Panc1 (cell line): ENCODE data around the gene WDFY3. TPM values are rescaled to one million over a fixed set of nuclear protein-coding genes. Genes with fewer than 3 reads are reported as not detected.
"Not testable (repeated sequence)": the region's sequence is repeated elsewhere in the genome, so short reads cannot be mapped to it uniquely, and the experiment has no call there.

Experiments
- ATAC-seq: fragments of 200-7000 bp; cut with Tn5 transposase; 2 replicates; pipeline ENCODE4 v1.9.1; 2020; ENCODE audit warnings: mild to moderate bottlenecking, moderate library complexity
- BruUV-seq: library from RNA; stranded (reverse); fragments of 400-500 nt; replicated peaks from 2 replicates; lab custom pipeline; 2021; lab: Mats Ljungman, UMichigan
- CTCF ChIA-PET: fragments of 300-600 bp; sonication (Branson Sonifier 250); formaldehyde crosslinking; loops from one replicate; lab custom pipeline; 2022; ENCODE audit warnings: antibody characterized with exemption; lab: Charles Lee
- POLR2A ChIA-PET: fragments of 300-600 bp; sonication (Branson Sonifier 250); formaldehyde crosslinking; loops from one replicate; lab custom pipeline; 2022; ENCODE audit warnings: antibody characterized with exemption; lab: Charles Lee
- DNase-seq: peaks from one replicate; pipeline ENCODE4 v3.0.0-alpha.2; 2010; ENCODE audit warnings: low read depth, low spot score
- H3K27ac ChIP-seq: 2 replicates; pipeline ENCODE4 v1.5.1; 2011; ENCODE audit warnings: mild to moderate bottlenecking, low read length, inconsistent platforms
- H3K27me3 ChIP-seq: fragments of 200-500 bp; sonication (Bioruptor generic); 2 replicates; pipeline ENCODE4 v1.6.0; 2014; ENCODE audit warnings: low read length, inconsistent platforms; ENCODE audit not compliant: control insufficient read depth, insufficient read depth
- H3K36me3 ChIP-seq: fragments of 200-500 bp; sonication (Bioruptor generic); 2 replicates; pipeline ENCODE4 v1.5.1; 2014; ENCODE audit warnings: inconsistent platforms, mild to moderate bottlenecking, low read length, moderate library complexity; ENCODE audit not compliant: control insufficient read depth, insufficient read depth
- H3K4me1 ChIP-seq: 2 replicates; pipeline ENCODE4 v1.5.1; 2011; ENCODE audit warnings: inconsistent platforms, mild to moderate bottlenecking, low read length, moderate library complexity; ENCODE audit not compliant: control insufficient read depth, insufficient read depth
- H3K4me3 ChIP-seq, 2 experiments: 2 replicates each; pipeline ENCODE4 v1.5.1; 2011 to 2012; ENCODE audit warnings: low read depth in 2 of 2, low read length in 2 of 2, mild to moderate bottlenecking in 2 of 2, inconsistent platforms in 1 of 2, moderate library complexity in 1 of 2
- H3K9me3 ChIP-seq: fragments of 200-500 bp; sonication (Bioruptor generic); 2 replicates; pipeline ENCODE4 v1.5.1; 2014; ENCODE audit warnings: low read depth, mild to moderate bottlenecking, inconsistent platforms, low read length, moderate library complexity; ENCODE audit not compliant: control insufficient read depth, insufficient read depth
- POLR2AphosphoS5 ChIP-seq: IDR thresholded peaks from 2 replicates; pipeline ENCODE4 v1.6.1; 2012; ENCODE audit warnings: mild to moderate bottlenecking, low read depth, low read length, moderate library complexity
- REST ChIP-seq, 2 experiments: IDR thresholded peaks; 2 replicates each; pipeline ENCODE4 v1.6.1; 2011 to 2012; ENCODE audit warnings: low read depth in 2 of 2, control low read depth in 1 of 2, low read length in 1 of 2, mild to moderate bottlenecking in 1 of 2, moderate library complexity in 1 of 2; ENCODE audit not compliant: insufficient read depth in 1 of 2
- SIN3A ChIP-seq: IDR thresholded peaks from 2 replicates; pipeline ENCODE4 v1.6.1; 2012; ENCODE audit warnings: low read depth, mild to moderate bottlenecking, low read length, moderate library complexity, borderline replicate concordance; ENCODE audit not compliant: insufficient read depth
- TCF7L2 ChIP-seq: IDR thresholded peaks from 2 replicates; pipeline ENCODE4 v1.6.1; 2011; ENCODE audit warnings: mild to moderate bottlenecking, low read depth, low read length, inconsistent platforms
- in situ Hi-C: cut with HindIII; loops from 2 replicates; pipeline ENCODE4 v1.10.0; 2016; ENCODE audit warnings: low sequenced_read_pairs, low pct_unique_long_range_greater_than_20kb
- intact Hi-C: fragments of 100-400 bp; cut with micrococcal nuclease; formaldehyde crosslinking; loops from one replicate; pipeline ENCODE4 v1.10.0; 2022; ENCODE audit not compliant: unreplicated experiment
- total RNA-seq: library from RNA; stranded (reverse); gene quantifications from one replicate; pipeline ENCODE4 v1.2.1, GENCODE V29; 2021; ENCODE audit not compliant: unreplicated experiment
- TF ChIP-seq, protein P1 (sequence below): fragments of 450-650 bp; IDR thresholded peaks from 2 replicates; pipeline ENCODE4 v1.5.1; 2017; ENCODE audit warnings: mild to moderate bottlenecking

The WDFY3 gene
- total RNA-seq, 1 experiment from 2014 or later, result 47.8 TPM

DNA sequence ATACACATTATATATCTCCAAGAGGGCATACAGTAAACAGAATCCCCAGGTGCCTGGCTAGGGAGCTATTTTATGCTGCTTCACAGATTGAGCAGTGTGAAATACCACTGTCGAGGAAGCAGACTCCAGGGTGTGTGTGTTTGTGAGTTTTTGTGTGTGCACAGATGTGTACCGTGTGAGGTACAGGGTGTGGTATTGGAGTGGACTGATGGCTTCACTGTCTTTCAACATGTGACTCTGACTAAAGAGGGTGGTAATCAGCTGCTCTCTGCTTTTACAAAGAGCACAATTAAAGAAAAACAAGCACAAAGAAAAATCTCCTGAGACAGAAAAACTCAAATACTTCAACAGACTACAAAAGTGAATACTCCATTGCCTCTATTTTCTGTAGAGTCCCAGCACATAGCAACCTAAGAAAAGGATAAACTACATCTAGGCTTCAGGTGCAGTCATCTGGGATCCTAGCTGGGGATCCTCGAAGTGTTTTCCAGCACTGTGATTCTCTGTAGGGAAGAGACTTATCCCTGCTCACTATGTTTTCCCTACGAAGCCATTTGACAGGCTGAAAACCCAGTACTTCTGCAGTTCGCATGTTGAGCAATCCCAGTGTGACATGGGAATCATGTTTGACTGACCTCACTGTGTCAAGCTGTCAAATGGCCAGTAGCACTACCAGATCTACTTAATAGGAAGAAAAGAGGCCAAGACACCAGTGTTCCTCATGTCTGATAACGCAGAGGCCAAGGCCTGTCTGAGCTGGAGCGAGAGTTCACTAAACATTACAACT lies 283.2 kb downstream of the WDFY3 start:
- Histone ChIP-seq H3K9me3 (no peaks in the 10 kb centered on the region), H3K27ac (no peak overlapping the region; the same call in 1 of the 2 replicates), H3K27me3 (no peaks in the 10 kb centered on the region), H3K4me3 (no peak overlapping the region), H3K4me1 (peaks cover 9% of the 10 kb centered on the region), H3K36me3 (no peaks in the 10 kb centered on the region; the same call in 1 of the 2 replicates)
- BruUV-seq, result no TSS peak
- ChIA-PET POLR2A (no interaction called here), CTCF (no interaction called here)
- in situ Hi-C loops, result no loop called here
- TF ChIP-seq TCF7L2, result no peak
- no peak for TF ChIP-seq POLR2AphosphoS5
- no peak for TF ChIP-seq SIN3A
- TF ChIP-seq, protein P1, sequence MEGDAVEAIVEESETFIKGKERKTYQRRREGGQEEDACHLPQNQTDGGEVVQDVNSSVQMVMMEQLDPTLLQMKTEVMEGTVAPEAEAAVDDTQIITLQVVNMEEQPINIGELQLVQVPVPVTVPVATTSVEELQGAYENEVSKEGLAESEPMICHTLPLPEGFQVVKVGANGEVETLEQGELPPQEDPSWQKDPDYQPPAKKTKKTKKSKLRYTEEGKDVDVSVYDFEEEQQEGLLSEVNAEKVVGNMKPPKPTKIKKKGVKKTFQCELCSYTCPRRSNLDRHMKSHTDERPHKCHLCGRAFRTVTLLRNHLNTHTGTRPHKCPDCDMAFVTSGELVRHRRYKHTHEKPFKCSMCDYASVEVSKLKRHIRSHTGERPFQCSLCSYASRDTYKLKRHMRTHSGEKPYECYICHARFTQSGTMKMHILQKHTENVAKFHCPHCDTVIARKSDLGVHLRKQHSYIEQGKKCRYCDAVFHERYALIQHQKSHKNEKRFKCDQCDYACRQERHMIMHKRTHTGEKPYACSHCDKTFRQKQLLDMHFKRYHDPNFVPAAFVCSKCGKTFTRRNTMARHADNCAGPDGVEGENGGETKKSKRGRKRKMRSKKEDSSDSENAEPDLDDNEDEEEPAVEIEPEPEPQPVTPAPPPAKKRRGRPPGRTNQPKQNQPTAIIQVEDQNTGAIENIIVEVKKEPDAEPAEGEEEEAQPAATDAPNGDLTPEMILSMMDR, result no peak
- no peak for TF ChIP-seq REST (IDR thresholded peaks at IDR 0.05; ENCODE audit: insufficient read depth in 1 of 2, low read depth in 2 of 2, low read length in 1 of 2)
- intact Hi-C loops, result no loop called here
- ATAC-seq (no peak), DNase-seq (no peak)

- H3K27ac ChIP-seq, POLR2A ChIA-PET, CTCF ChIA-PET, ATAC-seq, H3K4me1 ChIP-seq, in situ Hi-C loops, H3K9me3 ChIP-seq, H3K36me3 ChIP-seq, H3K4me3 ChIP-seq, DNase-seq, intact Hi-C loops, H3K27me3 ChIP-seq, BruUV-seq: not testable (repeated sequence)
Measured at GRCh38 chr4:84682661-84683060, 283.8 kb downstream of the WDFY3 start.
